Vagina (tissue), 2 donors: ENCODE results near the gene SKAP1.

Source experiments
- POLR2A ChIP-seq, 2 donors: fragments of 450-650 bp; IDR thresholded peaks; one replicate each; pipeline ENCODE4 v1.6.1; 2017; ENCODE audit warnings: antibody characterized with exemption in 2 of 2, mild to moderate bottlenecking in 2 of 2, moderate library complexity in 2 of 2
- POLR2AphosphoS5 ChIP-seq, 2 donors: sonication (generic); formaldehyde crosslinking; IDR thresholded peaks; one replicate each; pipeline ENCODE4 v1.9.0; 2017; ENCODE audit warnings: antibody characterized with exemption in 2 of 2, mild to moderate bottlenecking in 2 of 2, low read depth in 1 of 2; ENCODE audit not compliant: insufficient read depth in 1 of 2
- TF ChIP-seq, protein P1 (sequence below), 3 experiments: fragments of 450-650 bp in 2 of 3; fragments of 200-600 bp in 1 of 3; sonication (generic) in 1 of 3; IDR thresholded peaks; one replicate each; pipeline ENCODE4 v1.5.1; 2017 to 2019; ENCODE audit warnings: antibody characterized with exemption in 3 of 3, mild to moderate bottlenecking in 2 of 3, moderate library complexity in 2 of 3

DNA sequence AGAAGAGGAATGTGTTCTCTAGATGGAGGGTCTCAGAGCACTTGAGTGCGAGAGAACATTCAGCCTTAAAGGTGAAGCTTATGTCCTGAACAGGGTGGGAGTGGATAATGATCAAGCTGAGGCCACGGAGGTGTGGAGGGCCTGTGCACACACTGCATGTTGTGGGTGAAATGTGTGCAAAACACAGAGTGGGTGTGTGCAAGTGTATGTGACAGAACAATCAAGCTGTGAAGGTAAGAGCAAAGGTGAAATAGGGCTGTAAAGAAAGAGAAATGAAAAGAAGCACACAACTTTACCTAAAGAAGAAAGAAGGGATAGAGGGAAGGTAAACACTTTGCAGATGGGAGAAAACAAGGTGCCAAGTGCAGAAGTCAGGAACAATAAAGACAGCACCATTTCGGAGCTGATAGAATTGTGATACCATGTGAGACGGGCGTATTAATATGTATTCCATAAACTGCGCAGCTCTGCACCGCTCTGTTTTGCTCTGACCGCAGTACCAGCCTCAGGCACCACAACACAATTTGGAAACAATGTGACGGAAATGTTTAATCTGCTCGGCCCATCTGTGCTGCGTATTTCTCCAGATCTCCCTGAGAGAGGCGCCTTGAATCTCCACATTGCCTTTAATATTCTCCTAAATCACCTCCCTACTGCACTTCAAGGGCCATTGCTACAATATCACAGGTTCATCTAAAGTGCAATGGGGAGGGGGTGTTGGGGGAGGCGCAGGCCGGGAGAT lies 281.8 kb downstream of the SKAP1 start:
- TF ChIP-seq, protein P1, sequence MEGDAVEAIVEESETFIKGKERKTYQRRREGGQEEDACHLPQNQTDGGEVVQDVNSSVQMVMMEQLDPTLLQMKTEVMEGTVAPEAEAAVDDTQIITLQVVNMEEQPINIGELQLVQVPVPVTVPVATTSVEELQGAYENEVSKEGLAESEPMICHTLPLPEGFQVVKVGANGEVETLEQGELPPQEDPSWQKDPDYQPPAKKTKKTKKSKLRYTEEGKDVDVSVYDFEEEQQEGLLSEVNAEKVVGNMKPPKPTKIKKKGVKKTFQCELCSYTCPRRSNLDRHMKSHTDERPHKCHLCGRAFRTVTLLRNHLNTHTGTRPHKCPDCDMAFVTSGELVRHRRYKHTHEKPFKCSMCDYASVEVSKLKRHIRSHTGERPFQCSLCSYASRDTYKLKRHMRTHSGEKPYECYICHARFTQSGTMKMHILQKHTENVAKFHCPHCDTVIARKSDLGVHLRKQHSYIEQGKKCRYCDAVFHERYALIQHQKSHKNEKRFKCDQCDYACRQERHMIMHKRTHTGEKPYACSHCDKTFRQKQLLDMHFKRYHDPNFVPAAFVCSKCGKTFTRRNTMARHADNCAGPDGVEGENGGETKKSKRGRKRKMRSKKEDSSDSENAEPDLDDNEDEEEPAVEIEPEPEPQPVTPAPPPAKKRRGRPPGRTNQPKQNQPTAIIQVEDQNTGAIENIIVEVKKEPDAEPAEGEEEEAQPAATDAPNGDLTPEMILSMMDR (IDR thresholded peaks at IDR 0.05): no peak
- no peak for TF ChIP-seq POLR2A (IDR thresholded peaks at IDR 0.05)
- no peak for TF ChIP-seq POLR2AphosphoS5 (IDR thresholded peaks at IDR 0.05; ENCODE audit: insufficient read depth in 1 of 2, low read depth in 1 of 2)
